Mammary epithelial cell (primary cell): ENCODE data around the gene SART1.

Experiments
- CTCF ChIP-seq, 2 donors: IDR thresholded peaks in 1 of 2; conservative IDR thresholded peaks in 1 of 2; 2 replicates each; pipeline ENCODE4 v1.5.1; 2011 to 2012; ENCODE audit warnings: inconsistent platforms in 2 of 2, low read length in 2 of 2, mild to moderate bottlenecking in 2 of 2, control low read depth in 1 of 2, low read depth in 1 of 2; ENCODE audit not compliant: insufficient read depth in 1 of 2; ENCODE audit errors: extremely low read depth in 1 of 2
- EZH2 ChIP-seq: IDR thresholded peaks from 2 replicates; pipeline ENCODE4 v1.6.1; 2012; ENCODE audit warnings: low read length, inconsistent platforms, borderline replicate concordance

- TF ChIP-seq EZH2 (no peak), CTCF (conservative IDR thresholded peaks at IDR 0.05 in 1 of 2, IDR thresholded peaks at IDR 0.05 in 1 of 2; ENCODE audit: extremely low read depth in 1 of 2, insufficient read depth in 1 of 2, low read depth in 1 of 2, low read length in 2 of 2) (no peak)
Observed at GRCh38 chr11:66020618-66021357, 59.3 kb downstream of the SART1 start.
